HS-5 (cell line): ENCODE data around the gene WARS2.

Source experiments
- DNase-seq: peaks from one replicate; pipeline ENCODE4 v3.0.0-alpha.2; 2012; ENCODE audit warnings: low read depth

The WARS2 gene

GRCh38 chr1:119081700-119082099 is 58.8 kb downstream of the WARS2 start:
- DNase-seq = no peak

- no peak for DNase-seq
These were observed 59.2 kb downstream of the WARS2 start for GRCh38 chr1:119081267-119081666.

- peak; percentile 65 for DNase-seq
These were observed 59.9 kb downstream of the WARS2 start for GRCh38 chr1:119080586-119080985.

GRCh38 chr1:119079881-119080280 is 60.6 kb downstream of the WARS2 start:
- no peak for DNase-seq

- DNase-seq = peak; percentile 50
These were observed 64.8 kb downstream of the WARS2 start for GRCh38 chr1:119075614-119076013.

GRCh38 chr1:119071321-119071720 is 69.1 kb downstream of the WARS2 start:
- no peak for DNase-seq

- DNase-seq = no peak
These were observed 70.8 kb downstream of the WARS2 start for GRCh38 chr1:119069682-119070081.

GRCh38 chr1:119068427-119068826 is 72.0 kb downstream of the WARS2 start:
- no peak for DNase-seq

- no peak for DNase-seq
These were observed 78.8 kb downstream of the WARS2 start for GRCh38 chr1:119061700-119062099.

- no peak for DNase-seq
These were observed 84.9 kb downstream of the WARS2 start for GRCh38 chr1:119055568-119055967.

- DNase-seq = no peak
These were observed 86.5 kb downstream of the WARS2 start for GRCh38 chr1:119053917-119054316.

- DNase-seq = no peak
These were observed 88.2 kb downstream of the WARS2 start for GRCh38 chr1:119052267-119052666.

GRCh38 chr1:119048624-119049404 is 91.6 kb downstream of the WARS2 start:
- DNase-seq = no peak

- DNase-seq = no peak
These were observed 93.5 kb downstream of the WARS2 start for GRCh38 chr1:119046785-119047438.

- no peak for DNase-seq
These were observed 94.0 kb downstream of the WARS2 start for GRCh38 chr1:119046429-119046784.

GRCh38 chr1:119045096-119045746 is 95.2 kb downstream of the WARS2 start:
- no peak for DNase-seq

- no peak for DNase-seq
These were observed 99.5 kb downstream of the WARS2 start for GRCh38 chr1:119040906-119041305.

- no peak for DNase-seq
These were observed 100.0 kb downstream of the WARS2 start for GRCh38 chr1:119040489-119040888.

GRCh38 chr1:119038363-119038762 is 102.1 kb downstream of the WARS2 start:
- DNase-seq = no peak

GRCh38 chr1:119034359-119034758 is 106.1 kb downstream of the WARS2 start:
- DNase-seq = no peak

GRCh38 chr1:119032986-119033385 is 107.5 kb downstream of the WARS2 start:
- DNase-seq = no peak

GRCh38 chr1:119027759-119028158 is 112.7 kb downstream of the WARS2 start:
- DNase-seq = no peak

- no peak for DNase-seq
These were observed 113.5 kb downstream of the WARS2 start for GRCh38 chr1:119026956-119027355.
